GM23248 (cell line): Measurements from ENCODE around the gene CLEC7A.

Experiments used
- EZH2 ChIP-seq: fragments of 200-600 bp; sonication (generic); IDR thresholded peaks from 2 replicates; pipeline ENCODE4 v1.6.1; 2018; ENCODE audit warnings: antibody characterized with exemption, mild to moderate bottlenecking; ENCODE audit not compliant: insufficient read depth, poor library complexity, severe bottlenecking
- EZH2phosphoT487 ChIP-seq: fragments of 200-600 bp; sonication (generic); IDR thresholded peaks from 2 replicates; pipeline ENCODE4 v1.6.1; 2018; ENCODE audit warnings: antibody characterized with exemption, moderate library complexity, mild to moderate bottlenecking, low read depth; ENCODE audit not compliant: insufficient read depth

GRCh38 chr12:10086387-10086786 is 43.6 kb downstream of the CLEC7A start:
- TF ChIP-seq EZH2, result no peak
- no peak for TF ChIP-seq EZH2phosphoT487
